ENCODE measurements around the gene CD247.

Gene CD247

DNA sequence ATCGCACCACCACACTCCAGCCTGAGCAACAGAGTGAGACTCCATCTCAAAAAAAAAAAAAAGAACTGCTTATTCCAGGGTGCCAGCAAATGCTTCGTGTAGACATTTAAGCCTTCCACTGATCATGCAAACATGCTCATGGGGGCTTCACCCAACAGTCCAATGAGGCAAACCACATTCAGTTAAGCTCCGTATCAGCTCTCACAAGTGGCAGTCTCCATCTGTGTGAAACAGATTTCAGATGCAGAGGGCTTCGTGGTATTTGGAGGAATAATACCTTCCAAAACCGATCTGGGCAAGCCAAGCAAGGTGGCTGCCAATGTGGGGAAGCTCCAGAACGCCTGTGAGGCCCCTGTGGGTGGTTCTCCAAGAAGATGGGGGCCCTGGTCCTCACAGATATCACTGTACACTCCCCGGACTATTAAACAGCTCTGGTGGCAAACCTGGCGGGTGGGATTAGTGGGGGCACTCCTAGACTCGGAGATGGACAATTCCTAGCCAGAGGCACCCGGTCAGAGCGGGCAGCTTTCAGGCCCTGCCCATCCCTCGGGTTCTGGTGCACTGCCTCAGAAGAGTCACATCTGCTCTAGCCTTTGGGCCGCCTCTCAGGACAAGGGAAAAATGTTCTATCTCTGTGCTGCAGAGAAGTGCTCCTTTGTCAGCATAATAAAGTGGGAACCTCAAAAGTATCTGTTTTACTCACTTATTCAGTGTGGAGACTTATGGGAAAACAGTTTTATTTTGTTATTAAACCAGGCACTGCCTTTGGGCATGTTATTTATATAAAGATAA is 25.1 kb upstream of the CD247 start:
- intact Hi-C loops (cut with DNase I) = no loop called here
- DNase-seq = no peak

DNA sequence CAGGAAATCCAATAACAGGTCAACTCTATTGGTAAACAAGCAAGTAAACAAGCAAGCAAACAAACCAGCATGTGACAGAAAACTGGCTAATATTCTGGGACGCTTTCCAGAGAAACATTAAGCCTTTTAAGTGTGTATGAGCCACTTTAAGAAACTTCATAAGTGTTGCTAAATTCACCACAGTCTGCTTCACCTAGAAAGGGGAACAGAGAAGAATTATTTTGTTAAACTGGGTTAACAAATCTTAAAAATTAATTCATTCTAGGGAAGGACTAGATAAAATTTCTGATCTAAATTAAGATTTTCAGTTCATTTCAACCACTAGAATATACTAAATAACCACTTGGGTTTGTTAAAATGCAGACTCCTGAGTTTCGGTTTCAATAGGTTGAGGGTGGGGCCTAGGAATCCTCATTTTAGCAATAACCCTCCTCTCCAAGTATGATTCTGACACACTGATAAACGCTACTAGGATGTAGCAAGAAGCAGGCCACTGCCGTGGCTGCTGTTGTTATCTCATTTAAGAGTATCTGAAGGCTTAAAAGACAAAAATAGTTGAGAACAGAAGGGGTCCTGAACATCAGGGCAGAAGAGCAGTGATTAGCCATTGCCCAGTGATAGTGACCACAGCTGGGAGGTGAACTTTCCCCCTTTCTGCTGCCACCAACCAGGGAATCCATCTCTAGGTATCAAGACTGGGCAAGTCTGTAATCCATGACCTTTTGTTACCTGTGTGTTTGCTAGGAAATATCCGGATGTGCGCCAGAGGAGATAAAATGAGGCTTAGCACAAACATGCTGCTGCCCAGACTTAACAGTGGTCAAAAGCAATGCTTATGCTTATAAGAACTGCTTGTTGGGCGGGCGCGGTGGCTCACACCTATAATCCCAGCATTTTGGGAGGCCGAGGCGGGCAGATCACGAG is 24.0 kb upstream of the CD247 start:
- DNase-seq = peak in 1 of 42 donors; percentile 28
- intact Hi-C loops (cut with DNase I) = no loop called here

DNA sequence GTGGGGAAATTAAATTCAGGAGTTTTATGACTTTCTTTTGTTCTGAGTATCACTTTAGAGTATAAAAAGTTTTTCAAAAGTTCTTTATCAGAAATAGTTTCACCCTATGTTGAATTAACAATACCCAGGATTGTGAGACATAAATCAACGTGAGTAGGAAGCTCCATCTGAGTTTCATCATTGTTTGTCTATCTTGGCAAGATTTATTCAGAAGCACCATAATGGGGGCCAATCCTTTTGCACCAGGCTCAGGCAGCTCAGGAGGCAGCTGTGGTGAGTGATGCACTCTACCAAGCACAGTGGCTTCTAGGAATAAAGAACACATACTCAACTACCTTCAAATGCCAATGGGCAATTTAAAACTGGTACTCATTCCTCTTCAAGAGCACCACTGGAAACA is 23.3 kb upstream of the CD247 start:
- DNase-seq = peak in 1 of 42 donors; percentile 41
- intact Hi-C loops (cut with DNase I) = no loop called here

DNA sequence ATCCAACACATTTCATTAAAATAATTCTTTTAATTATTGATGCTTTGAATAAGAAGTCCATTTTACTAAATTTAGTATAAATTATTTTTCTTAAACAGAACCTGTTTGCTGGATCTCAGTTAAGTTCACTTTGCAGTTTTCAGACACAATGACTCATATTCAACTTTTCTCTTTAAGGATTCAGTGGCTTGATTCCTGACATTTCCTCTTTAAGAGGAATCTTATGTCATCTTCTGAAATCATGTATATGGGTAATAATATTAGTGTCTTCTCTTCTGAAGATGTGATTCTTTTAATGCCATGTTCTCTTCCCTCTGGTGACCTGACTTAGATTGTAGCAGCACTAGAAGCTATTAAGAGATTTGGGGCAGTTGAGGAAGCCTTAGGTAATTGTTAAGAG is 22.7 kb upstream of the CD247 start:
- no peak for DNase-seq
- intact Hi-C loops (cut with DNase I) = no loop called here

DNA sequence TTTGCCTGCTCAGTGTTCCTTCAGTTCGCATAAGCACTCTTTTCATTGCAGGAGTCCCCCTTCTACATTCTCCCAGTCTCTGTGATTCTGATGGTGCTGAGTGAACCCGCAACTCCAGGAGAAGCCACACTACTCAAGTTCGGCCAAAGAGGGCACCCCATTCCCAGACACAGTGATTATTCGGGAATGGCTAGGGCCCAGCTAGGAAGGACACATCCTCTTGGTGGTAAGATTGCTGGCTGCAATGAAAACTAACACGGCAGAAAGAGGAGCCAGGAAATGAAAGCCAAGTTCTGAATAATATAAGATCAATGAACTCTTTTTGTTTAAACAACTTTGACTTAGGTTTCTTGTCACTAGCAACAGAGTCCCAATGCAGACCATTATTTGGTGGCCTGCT is 20.3 kb upstream of the CD247 start:
- DNase-seq = peak in 3 of 42 donors; percentile 25 to 54 (median 52)
- intact Hi-C loops (cut with DNase I) = loop anchor here (10.0 kb wide), 2 partner anchors 94 to 274 kb away; no protein-coding TSS in a partner anchor

DNA sequence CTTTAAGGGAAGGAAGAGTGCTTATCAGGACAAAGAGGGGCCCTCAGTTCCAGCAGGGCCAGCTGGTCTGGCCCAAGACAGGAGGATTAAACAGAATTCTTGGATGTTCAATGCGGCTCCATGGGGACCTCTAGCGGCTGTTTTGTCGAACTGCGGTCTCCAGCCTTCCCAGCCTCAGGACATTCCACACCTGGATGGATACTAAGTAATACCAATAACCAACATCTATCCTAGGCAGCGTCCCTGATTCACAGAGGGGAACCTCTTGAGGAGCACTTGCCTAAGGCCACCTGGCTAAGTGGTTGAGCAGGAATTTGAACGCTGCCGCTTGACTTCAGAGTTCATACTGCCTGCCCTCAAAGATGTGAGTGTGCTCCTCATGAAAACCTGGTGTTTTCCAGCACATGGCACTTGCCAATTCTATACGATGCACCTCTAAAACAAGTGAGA is 15.5 kb upstream of the CD247 start:
- intact Hi-C loops (cut with DNase I) = loop anchor here (5.0 to 10.0 kb wide), 3 partner anchors 89 to 467 kb away; no protein-coding TSS in a partner anchor
- DNase-seq = peak; percentile 35 to 92 (median 77)

DNA sequence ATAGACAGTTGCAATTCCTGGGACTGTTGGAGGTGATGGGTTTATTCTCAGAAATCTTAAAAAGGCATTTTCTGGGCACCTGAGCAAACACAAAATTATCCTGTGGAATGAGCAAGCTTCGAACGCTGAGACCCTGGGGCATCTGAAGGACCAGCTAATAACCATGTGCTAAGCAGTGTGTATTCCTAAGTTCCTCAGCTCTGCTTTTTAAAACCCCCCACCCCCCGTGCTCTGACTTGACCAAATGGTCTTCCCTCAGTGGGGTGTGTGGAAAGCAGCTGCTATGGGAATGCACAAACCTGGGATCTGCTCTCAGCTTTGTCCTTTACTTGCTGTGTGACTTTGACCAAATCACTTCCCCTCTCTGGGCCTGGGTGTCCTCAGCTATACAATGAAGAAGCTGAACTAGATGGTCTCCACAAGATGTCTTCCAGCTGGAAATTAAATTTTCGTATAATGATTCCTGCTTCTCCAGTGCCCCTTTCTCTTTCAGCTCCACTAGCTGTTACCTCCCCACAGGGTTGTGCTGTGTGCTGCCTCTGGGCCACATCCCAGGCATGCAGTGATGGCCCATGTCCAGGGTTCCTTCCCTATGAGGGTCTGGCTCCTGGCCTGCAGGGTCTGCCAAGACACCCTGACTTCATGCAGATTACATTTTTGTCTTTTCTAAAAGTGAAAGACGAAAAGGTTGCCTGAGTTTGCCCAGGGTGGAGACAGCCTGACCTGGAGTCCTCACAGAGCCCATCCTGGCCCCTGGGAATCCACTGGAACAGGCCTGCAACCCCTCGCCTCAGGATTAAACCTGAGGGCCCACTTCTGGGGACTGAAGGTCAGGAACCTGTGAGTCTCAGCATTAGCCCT is 14.9 kb upstream of the CD247 start:
- intact Hi-C loops (cut with DNase I) = loop anchor here (5.0 to 10.0 kb wide), 3 partner anchors 88 to 466 kb away; no protein-coding TSS in a partner anchor
- no peak for DNase-seq

DNA sequence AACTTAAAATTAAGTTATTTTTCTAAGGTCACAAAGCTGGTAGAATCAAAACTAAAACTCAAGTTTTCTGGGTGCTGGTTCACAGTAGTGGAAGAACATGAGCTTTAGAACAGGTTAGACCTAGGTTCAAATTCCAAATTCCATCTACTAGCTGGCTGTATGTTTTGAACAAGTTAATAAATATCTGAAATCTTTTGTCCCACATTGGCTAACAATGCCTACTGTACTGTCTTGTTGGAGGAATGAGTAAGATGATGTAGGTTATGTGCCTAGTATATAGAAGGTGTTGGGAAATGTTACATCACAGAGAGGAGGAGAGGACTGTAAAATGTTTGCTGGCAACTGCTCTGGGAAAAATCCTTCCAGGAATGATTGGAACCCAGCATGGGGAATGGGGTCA is 14.0 kb upstream of the CD247 start:
- no peak for DNase-seq
- intact Hi-C loops (cut with DNase I) = loop anchor here (5.0 to 10.0 kb wide), 3 partner anchors 88 to 465 kb away; no protein-coding TSS in a partner anchor

DNA sequence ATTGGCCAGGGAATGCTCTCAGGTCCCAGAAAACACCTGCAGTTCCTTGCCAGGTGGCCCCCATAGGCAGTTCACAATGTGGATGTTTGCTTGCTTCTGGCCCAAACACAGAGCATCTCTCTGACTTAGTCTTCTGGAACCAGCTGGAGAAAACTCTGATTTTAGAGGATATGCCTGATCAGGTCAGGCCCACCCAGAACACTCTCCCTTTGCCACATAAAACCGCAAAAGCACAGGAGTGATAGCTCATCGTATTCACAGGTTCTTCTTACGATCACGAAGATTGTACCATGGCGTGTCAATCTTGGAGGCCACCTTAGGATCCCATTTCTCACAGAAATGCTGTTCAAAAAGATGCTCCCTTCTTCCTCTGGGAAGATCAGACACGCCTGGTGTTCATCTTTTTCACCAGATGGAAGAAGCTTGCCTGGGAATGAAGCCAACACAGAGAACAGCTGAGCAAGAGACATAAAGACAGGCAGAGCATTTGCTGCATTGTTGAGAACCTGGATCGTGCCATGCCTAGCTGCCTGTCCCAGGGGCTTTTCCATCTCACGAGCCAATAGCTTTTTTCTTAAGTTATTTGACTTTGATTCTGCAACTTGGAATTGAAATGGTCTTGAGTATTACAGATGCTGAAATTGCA is 11.6 kb upstream of the CD247 start:
- intact Hi-C loops (cut with DNase I) = loop anchor here (5.0 to 10.0 kb wide), 3 partner anchors 85 to 463 kb away; no protein-coding TSS in a partner anchor
- DNase-seq = no peak

DNA sequence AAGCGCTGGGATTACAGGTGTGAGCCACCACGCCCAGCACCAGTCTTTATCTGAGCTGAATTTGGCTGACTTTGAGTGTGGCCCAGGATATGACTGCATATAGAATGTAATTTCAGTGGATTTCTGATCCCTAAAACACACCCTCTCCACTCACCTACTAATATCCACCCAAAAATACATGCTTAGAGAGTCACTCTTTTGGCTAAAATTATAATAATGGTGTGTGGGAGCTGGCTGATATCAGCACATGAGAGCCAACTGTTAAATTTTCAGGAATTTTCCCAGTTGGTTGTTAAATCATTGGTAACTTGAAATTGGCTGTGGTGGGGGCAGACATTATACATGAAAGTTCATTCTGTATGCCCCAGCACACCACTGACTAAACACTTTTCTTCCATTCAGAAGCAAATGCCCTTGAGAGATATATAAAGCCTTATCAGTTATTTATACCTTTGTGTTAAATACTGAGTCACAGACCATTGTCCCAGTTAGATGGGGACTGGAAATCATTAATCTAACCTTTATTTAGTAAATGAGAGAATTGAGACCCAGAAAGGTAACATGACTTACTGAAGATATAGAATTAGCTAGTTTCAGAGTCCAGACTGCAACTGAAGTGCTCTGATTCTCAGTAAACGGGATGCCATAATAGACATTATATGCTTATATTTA is 9.9 kb upstream of the CD247 start:
- intact Hi-C loops (cut with DNase I) = no loop called here
- DNase-seq = no peak

DNA sequence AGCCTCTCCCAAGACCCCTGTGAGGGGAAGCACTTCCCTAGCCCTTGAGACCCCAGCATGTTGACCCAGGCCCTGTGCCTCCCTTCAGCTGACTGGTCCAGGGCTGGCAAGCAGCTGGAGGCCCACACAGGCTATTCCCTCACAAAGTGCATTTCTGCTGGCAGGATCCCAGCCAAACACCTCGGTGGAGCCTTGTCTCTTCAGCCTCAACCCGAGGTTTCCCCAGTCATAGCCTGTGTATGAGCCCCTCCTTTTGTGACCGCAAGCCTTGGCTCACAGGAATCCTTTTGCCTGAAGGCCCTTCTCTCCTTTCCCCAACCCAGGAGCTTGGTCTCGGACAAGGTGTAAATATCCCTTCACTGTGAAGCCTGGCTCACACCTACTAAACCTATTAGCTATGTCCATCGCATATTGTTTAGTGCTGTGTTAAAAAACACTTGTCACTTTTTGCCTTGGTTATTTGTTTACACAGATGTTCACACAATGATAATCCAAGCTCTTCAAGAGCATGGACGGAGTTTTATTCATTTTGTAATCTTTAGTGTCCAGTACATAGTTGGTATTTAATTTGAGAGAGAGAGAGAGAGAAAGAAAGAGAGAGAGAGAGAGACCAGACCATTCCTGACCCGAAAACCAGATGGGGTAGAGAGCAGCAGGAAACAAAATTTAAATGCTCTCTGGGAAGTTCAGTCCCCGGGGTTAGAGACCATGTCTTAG is 8.5 kb upstream of the CD247 start:
- intact Hi-C loops (cut with DNase I) = no loop called here

DNA sequence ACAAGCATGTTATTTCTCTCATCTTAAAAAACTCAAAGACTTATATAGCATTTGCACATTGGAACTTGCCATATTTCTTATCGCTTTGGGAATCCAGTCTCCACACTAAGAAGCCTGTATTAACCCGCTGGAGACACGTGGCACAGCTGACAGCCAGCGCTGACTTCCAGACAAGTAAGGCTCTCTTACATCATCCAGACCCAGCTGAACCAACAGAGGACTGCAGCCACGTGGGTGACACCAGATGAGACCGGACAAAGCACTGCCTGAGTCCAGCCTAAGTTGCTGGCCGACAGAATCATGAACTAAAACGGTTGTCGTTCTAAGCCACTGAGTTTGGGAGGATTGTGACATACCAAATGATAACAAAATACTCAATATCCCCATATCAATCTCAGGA is 6.3 kb upstream of the CD247 start:
- intact Hi-C loops (cut with DNase I) = no loop called here
- DNase-seq = peak in 38 of 42 donors; percentile 23 to 93 (median 78)

More for the DNA sequence above, 8.5 kb upstream of the CD247 start:
- DNase-seq = no peak

DNA sequence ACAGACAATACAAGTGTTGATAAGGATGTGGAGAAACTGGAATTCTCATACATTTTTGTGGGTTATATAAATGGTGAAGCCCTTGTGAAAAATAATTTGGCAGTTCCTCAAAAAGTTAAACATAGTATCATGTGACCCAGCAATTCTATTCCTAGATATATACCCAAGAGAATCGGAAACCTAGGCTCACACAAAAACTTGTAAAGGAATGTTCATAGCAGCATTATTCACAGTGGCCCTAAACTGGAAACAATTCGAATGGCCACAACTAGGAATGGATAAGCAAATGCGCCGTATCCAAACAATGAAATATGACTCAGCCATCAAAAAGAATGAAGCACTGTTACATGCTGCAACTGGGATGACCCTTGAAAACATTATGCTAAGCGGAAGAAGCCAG is 3.9 kb upstream of the CD247 start:
- intact Hi-C loops (cut with DNase I) = no loop called here
- DNase-seq = no peak

DNA sequence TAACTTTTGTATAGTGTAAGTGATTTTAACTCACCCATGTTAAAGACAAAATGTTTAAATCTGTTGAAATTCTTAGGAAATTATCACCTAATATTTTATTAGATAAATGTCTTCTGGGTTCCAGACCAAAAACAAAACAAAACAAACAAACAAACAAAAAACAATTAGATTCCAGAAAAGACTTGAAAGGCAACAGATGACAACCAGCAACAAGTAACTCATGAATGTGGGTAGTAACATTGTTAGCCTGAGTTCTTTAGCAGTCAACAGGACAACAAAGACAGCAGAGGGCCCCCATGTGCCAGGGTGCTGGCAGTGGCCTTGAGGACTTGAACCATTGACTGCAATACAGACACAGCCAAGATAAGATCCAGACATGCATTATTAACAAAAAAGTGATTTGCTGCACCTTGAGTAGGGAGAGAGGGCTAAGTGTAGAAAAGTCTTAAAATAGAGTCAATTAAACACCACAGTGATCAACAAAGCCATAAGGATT is 2.4 kb upstream of the CD247 start:
- DNase-seq = peak in 14 of 42 donors; percentile 29 to 78 (median 43)
- intact Hi-C loops (cut with DNase I) = no loop called here

DNA sequence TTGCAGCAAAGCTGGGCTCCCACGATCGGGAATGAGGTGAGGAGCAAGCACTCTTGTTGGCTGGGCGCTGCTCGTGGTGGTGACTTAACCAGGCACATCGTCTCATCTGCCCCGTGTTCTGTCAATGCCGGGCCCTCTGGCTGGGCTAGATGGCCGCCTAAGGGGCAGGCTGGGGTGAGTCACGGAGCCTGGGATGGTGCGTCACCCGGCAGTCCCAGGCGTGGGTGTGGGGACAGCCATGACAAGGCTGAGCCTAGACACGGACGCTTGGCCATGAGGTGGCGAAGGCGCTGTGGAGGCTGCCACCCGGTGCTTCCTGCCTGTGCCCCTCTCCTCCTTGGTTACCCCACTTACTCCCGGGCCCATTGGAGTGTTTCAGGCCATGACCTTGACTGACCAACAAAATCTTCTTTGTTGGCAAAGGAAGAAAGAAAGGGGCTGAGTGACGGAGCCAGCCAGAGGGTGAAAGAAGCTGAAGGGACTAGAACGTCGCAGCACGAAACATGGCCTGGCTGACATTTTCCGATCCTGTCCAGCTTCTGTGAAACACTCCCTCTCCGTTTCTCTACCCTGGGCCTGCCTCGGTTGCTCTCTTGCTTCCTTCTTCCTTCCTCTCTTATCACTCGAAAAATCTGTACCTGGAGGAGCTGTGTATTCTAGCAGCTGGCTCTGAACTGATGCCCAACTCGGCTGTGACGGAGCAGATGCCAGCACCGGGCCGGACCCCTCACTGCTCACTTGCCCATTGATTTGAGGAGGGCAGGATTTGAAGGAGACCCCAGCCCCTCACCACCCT is 596 bp downstream of the CD247 start:
- DNase-seq = peak in 1 of 42 donors; percentile 20
- intact Hi-C loops (cut with DNase I) = no loop called here
